Measurements from ENCODE around the gene OTULINL. TPM values are rescaled to one million over a fixed set of nuclear protein-coding genes. Genes with fewer than 3 reads are reported as not detected.

The OTULINL gene
- total and polyA plus RNA-seq, 2 of the 8 experiments (the other 6 are each of a cell fraction or from before 2014, with no cell fraction given) = 3.1 to 8.3 TPM

GRCh38 chr5:14545308-14545707 is 36.3 kb upstream of the OTULINL start (continued):
- TF ChIP-seq TAF1 (IDR thresholded peaks at IDR 0.05; ENCODE audit: low read depth, low read length) (no peak), RNF2 (IDR thresholded peaks at IDR 0.05; ENCODE audit: borderline replicate concordance, low read depth, low read length, missing control alignments, poor library complexity, severe bottlenecking) (no peak), FOSL1 (IDR thresholded peaks at IDR 0.05; ENCODE audit: insufficient read depth, low read depth, low read length) (no peak), BACH1 (IDR thresholded peaks at IDR 0.05; ENCODE audit: low read length) (no peak)

Data from H1 (cell line).